SK-N-SH (cell line): Measurements from ENCODE around the gene TAS2R19. TPM values are rescaled to one million over a fixed set of nuclear protein-coding genes. Genes with fewer than 3 reads are reported as not detected.
"Not testable (repeated sequence)": the region's sequence is repeated elsewhere in the genome, so short reads cannot be mapped to it uniquely, and the experiment has no call there.

Experiments
- CTCF ChIA-PET: fragments of 300-600, 350-600 bp; formaldehyde crosslinking; extraction: SDS; loops from one replicate; lab custom pipeline; 2021; lab: Yijun Ruan, JAX
- POLR2A ChIA-PET: fragments of 350-600 bp; sonication (Branson Sonifier 250); formaldehyde crosslinking; extraction: SDS; loops from one replicate; lab custom pipeline; 2020; ENCODE audit warnings: antibody characterized with exemption, inconsistent platforms; lab: Yijun Ruan, JAX
- DNase-seq: peaks from one replicate; pipeline ENCODE4 v3.0.0; 2012
- H2AFZ ChIP-seq: fragments of 200-600 bp; sonication (generic); 2 replicates; pipeline ENCODE4 v1.8.1; 2016; ENCODE audit warnings: antibody characterized with exemption, mild to moderate bottlenecking, low read depth
- H3F3A ChIP-seq: fragments of 200-600 bp; sonication (generic); replicated peaks from 2 replicates; pipeline ENCODE3; 2016; ENCODE audit warnings: antibody characterized with exemption, mild to moderate bottlenecking; ENCODE audit not compliant: insufficient read depth
- H3K27ac ChIP-seq, 2 experiments: fragments of 200-500 bp in 1 of 2; fragments of 200-600 bp in 1 of 2; sonication (Bioruptor generic) in 1 of 2; sonication (generic), shearing (Covaris generic) in 1 of 2; 2 replicates each; pipeline versions ENCODE4 v1.5.1 to v1.6.1; 2014 to 2016; ENCODE audit warnings: low read depth in 2 of 2, inconsistent platforms in 1 of 2, low read length in 1 of 2, mild to moderate bottlenecking in 1 of 2, mixed read lengths in 1 of 2
- H3K27me3 ChIP-seq: fragments of 200-600 bp; sonication (generic), shearing (Covaris generic); 2 replicates; pipeline ENCODE4 v1.6.1; 2016; ENCODE audit warnings: mixed run types; ENCODE audit not compliant: insufficient read depth
- H3K36me3 ChIP-seq, 2 experiments: fragments of 200-500 bp in 1 of 2; fragments of 200-600 bp in 1 of 2; sonication (Bioruptor generic) in 1 of 2; sonication (generic) in 1 of 2; replicated peaks in 1 of 2; 2 replicates each; pipeline versions ENCODE3 to v1.5.1; 2014 to 2016; ENCODE audit warnings: low read length in 1 of 2, mild to moderate bottlenecking in 1 of 2; ENCODE audit not compliant: insufficient read depth in 2 of 2, control insufficient read depth in 1 of 2
- H3K4me1 ChIP-seq, 2 experiments: fragments of 200-500 bp in 1 of 2; fragments of 200-600 bp in 1 of 2; sonication (Bioruptor generic) in 1 of 2; sonication (generic), shearing (Covaris generic) in 1 of 2; 2 replicates each; pipeline versions ENCODE4 v1.5.1 to v1.6.1; 2014 to 2016; ENCODE audit warnings: low read depth in 1 of 2, low read length in 1 of 2, mixed run types in 1 of 2; ENCODE audit not compliant: insufficient read depth in 2 of 2, control insufficient read depth in 1 of 2
- H3K4me2 ChIP-seq: fragments of 200-600 bp; sonication (generic), shearing (Covaris generic); 2 replicates; pipeline ENCODE4 v1.6.1; 2017; ENCODE audit warnings: mixed run types
- H3K4me3 ChIP-seq, 2 experiments: fragments of 200-500 bp in 1 of 2; fragments of 200-600 bp in 1 of 2; sonication (Bioruptor generic) in 1 of 2; sonication (generic), shearing (Covaris generic) in 1 of 2; 2 replicates each; pipeline versions ENCODE4 v1.5.1 to v1.8.1; 2014 to 2016; ENCODE audit warnings: low read depth in 2 of 2, inconsistent platforms in 1 of 2, low read length in 1 of 2, mild to moderate bottlenecking in 1 of 2, mixed read lengths in 1 of 2, moderate library complexity in 1 of 2
- H3K79me2 ChIP-seq: fragments of 200-600 bp; sonication (generic); 2 replicates; pipeline ENCODE4 v1.8.1; 2017; ENCODE audit warnings: mild to moderate bottlenecking; ENCODE audit not compliant: insufficient read depth
- H3K9ac ChIP-seq: fragments of 200-600 bp; sonication (generic); 2 replicates; pipeline ENCODE4 v1.6.1; 2017; ENCODE audit warnings: mixed run types
- H3K9me2 ChIP-seq: fragments of 200-600 bp; sonication (generic); 2 replicates; pipeline ENCODE4 v1.6.1; 2017; ENCODE audit warnings: mixed run types
- H3K9me3 ChIP-seq: fragments of 200-600 bp; sonication (generic); 2 replicates; pipeline ENCODE4 v1.6.1; 2017; ENCODE audit warnings: mixed run types, mild to moderate bottlenecking, moderate library complexity
- H4K20me1 ChIP-seq: fragments of 200-600 bp; sonication (generic); 2 replicates; pipeline ENCODE4 v1.6.1; 2017; ENCODE audit warnings: mild to moderate bottlenecking, mixed run types; ENCODE audit not compliant: insufficient read depth
- EZH2phosphoT487 ChIP-seq: fragments of 200-600 bp; sonication (generic); IDR thresholded peaks from 2 replicates; pipeline ENCODE4 v1.6.1; 2017; ENCODE audit warnings: low read depth, mixed run types, mild to moderate bottlenecking, antibody characterized with exemption, moderate library complexity, borderline replicate concordance
- FOXJ3 ChIP-seq: sonication (generic); formaldehyde crosslinking; IDR thresholded peaks from 2 replicates; pipeline ENCODE4 v1.5.1; 2020; ENCODE audit warnings: mild to moderate bottlenecking, missing genetic modification reagents
- GABPA ChIP-seq: IDR thresholded peaks from 2 replicates; pipeline ENCODE4 v1.4.0; 2012; ENCODE audit warnings: low read depth, mild to moderate bottlenecking
- JUND ChIP-seq: IDR thresholded peaks from 2 replicates; pipeline ENCODE4 v1.4.0; 2012
- NFIC ChIP-seq: IDR thresholded peaks from 2 replicates; pipeline ENCODE4 v1.4.0; 2012; ENCODE audit warnings: borderline replicate concordance
- POLR2AphosphoS5 ChIP-seq: IDR thresholded peaks from 2 replicates; pipeline ENCODE4 v1.6.1; 2012; ENCODE audit warnings: low read depth, low read length
- SIN3A ChIP-seq: IDR thresholded peaks from 2 replicates; pipeline ENCODE4 v1.6.1; 2012; ENCODE audit warnings: low read depth, mild to moderate bottlenecking, low read length, moderate library complexity, borderline replicate concordance
- TEAD4 ChIP-seq: IDR thresholded peaks from 2 replicates; pipeline ENCODE4 v1.4.0; 2012; ENCODE audit warnings: mild to moderate bottlenecking, borderline replicate concordance; ENCODE audit not compliant: insufficient read depth
- WGBS: methylation state at CpG from one replicate; pipeline ENCODE4 v1.1.6; 2017; ENCODE audit warnings: low lambda C conversion rate; 5-methylcytosine and 5-hydroxymethylcytosine counted together
- polyA plus RNA-seq, 3 experiments: library from polyadenylated mRNA; depleted of rRNA; stranded (reverse); fragments of >200 nt; gene quantifications; 2 replicates each; pipeline ENCODE4 v1.2.3, GENCODE V29; 2012
- TF ChIP-seq, protein P1 (sequence below): fragments of 200-600 bp; sonication (generic); IDR thresholded peaks from 2 replicates; pipeline ENCODE4 v1.6.1; 2017; ENCODE audit warnings: antibody characterized with exemption, mild to moderate bottlenecking, moderate library complexity
- TF ChIP-seq, protein P2 (sequence below): IDR thresholded peaks from 2 replicates; pipeline ENCODE4; 2012
- TF ChIP-seq, protein P3 (sequence below): IDR thresholded peaks from 2 replicates; pipeline ENCODE4 v1.4.0; 2012; ENCODE audit warnings: low read depth
- TF ChIP-seq, protein P4 (sequence below): IDR thresholded peaks from 2 replicates; pipeline ENCODE4 v1.6.1; 2012; ENCODE audit warnings: mild to moderate bottlenecking, low read depth, low read length, moderate library complexity

TAS2R19 gene
- polyA plus RNA-seq, 1 of the 3 experiments (the other 2 are of a cell fraction), result 0.15 TPM

DNA sequence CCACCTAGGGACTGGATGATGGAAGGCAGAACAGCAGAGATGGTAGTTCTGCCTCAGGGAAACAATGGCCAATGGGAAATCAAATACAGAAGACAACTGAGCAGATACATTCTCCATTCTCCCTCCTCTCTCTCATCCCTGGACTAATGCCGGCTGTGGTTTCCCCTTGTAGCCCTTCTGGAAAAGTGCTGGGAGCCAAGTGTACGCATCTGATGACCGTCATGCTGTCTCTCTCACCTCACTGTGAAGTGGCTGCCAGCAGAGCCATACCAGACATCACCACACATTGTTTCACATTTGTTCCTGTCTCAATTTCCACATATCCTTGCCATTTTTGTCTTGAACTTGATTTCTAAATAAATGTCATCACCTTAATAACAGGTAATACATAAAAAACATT is 36.6 kb upstream of the TAS2R19 start:
- peaks cover 0 to 7% of the 10 kb centered on the region in 2 experiments for H3K36me3 ChIP-seq
- no peak overlapping the region for H3K27ac ChIP-seq
- POLR2A ChIA-PET, result no interaction called here
- TF ChIP-seq, protein P1, sequence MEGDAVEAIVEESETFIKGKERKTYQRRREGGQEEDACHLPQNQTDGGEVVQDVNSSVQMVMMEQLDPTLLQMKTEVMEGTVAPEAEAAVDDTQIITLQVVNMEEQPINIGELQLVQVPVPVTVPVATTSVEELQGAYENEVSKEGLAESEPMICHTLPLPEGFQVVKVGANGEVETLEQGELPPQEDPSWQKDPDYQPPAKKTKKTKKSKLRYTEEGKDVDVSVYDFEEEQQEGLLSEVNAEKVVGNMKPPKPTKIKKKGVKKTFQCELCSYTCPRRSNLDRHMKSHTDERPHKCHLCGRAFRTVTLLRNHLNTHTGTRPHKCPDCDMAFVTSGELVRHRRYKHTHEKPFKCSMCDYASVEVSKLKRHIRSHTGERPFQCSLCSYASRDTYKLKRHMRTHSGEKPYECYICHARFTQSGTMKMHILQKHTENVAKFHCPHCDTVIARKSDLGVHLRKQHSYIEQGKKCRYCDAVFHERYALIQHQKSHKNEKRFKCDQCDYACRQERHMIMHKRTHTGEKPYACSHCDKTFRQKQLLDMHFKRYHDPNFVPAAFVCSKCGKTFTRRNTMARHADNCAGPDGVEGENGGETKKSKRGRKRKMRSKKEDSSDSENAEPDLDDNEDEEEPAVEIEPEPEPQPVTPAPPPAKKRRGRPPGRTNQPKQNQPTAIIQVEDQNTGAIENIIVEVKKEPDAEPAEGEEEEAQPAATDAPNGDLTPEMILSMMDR, result no peak
- TF ChIP-seq FOXJ3 (CRISPR knock-in tag) (no peak), NFIC (no peak), SIN3A (no peak), EZH2phosphoT487 (no peak), GABPA (no peak)
- TF ChIP-seq, protein P2, sequence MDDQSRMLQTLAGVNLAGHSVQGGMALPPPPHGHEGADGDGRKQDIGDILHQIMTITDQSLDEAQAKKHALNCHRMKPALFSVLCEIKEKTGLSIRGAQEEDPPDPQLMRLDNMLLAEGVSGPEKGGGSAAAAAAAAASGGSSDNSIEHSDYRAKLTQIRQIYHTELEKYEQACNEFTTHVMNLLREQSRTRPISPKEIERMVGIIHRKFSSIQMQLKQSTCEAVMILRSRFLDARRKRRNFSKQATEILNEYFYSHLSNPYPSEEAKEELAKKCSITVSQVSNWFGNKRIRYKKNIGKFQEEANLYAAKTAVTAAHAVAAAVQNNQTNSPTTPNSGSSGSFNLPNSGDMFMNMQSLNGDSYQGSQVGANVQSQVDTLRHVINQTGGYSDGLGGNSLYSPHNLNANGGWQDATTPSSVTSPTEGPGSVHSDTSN, result no peak
- H3K4me2 ChIP-seq, result no peak overlapping the region
- no peak overlapping the region for H3K4me3 ChIP-seq
- WGBS, result 97% methylated on average over 3 of the region's 3 CpGs
- H2AFZ ChIP-seq, result no peak overlapping the region
- peaks cover 11% of the 10 kb centered on the region; the same call in 1 of the 2 replicates for H4K20me1 ChIP-seq
- H3K27me3 ChIP-seq, result no peaks in the 10 kb centered on the region
- no peak overlapping the region for H3K9ac ChIP-seq
- no peaks in the 10 kb centered on the region for H3K9me2 ChIP-seq
- DNase-seq, result no peak
- peaks cover 0 to 6% of the 10 kb centered on the region in 2 experiments; a peak in 2 of 4 replicates for H3K4me1 ChIP-seq
- CTCF ChIA-PET, result no interaction called here
- H3F3A ChIP-seq, result no peaks in the 10 kb centered on the region
- H3K9me3 ChIP-seq, result no peaks in the 10 kb centered on the region
- H3K79me2 ChIP-seq, result peaks cover 53% of the 10 kb centered on the region

DNA sequence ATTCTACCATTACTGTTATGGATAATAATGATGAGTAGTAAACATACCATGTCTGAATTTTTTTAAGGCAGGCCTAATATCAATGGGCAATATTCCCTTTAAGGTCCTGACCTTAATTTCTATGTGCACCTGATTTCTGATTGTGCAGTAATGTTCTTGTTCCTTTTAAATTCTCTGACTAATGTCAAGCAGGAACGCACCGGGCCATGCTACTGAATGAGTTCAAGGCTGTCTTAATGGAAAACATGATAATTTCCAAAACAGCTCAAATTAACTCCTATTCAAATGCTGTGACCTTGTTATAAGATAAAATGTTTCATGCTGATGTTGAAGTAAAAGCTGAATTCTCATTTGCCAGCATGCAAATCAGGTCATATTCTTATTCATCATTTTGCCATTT is 32.9 kb upstream of the TAS2R19 start:
- Histone ChIP-seq H3K9me3 (no peaks in the 10 kb centered on the region; the same call in 1 of the 2 replicates), H2AFZ (no peak overlapping the region), H3K4me1 (peaks cover 0 to 6% of the 10 kb centered on the region in 2 experiments; a peak in 2 of 4 replicates), H3K79me2 (peaks cover 52% of the 10 kb centered on the region), H3K36me3 (peaks cover 5 to 18% of the 10 kb centered on the region in 2 experiments), H3K27me3 (no peaks in the 10 kb centered on the region), H3K4me3 (no peak overlapping the region), H3K27ac (no peak overlapping the region), H4K20me1 (0 out of 2 replicates have a peak, but pooled peaks cover 3% of the 10 kb centered on the region), H3K9me2 (no peaks in the 10 kb centered on the region), H3F3A (no peaks in the 10 kb centered on the region), H3K9ac (no peak overlapping the region), H3K4me2 (no peak overlapping the region)
- TF ChIP-seq, protein P3, sequence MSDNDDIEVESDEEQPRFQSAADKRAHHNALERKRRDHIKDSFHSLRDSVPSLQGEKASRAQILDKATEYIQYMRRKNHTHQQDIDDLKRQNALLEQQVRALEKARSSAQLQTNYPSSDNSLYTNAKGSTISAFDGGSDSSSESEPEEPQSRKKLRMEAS, result no peak
- no peak for TF ChIP-seq POLR2AphosphoS5
- no peak for TF ChIP-seq JUND
- TF ChIP-seq TEAD4, result no peak
- TF ChIP-seq GABPA, result no peak
- TF ChIP-seq, protein P4, sequence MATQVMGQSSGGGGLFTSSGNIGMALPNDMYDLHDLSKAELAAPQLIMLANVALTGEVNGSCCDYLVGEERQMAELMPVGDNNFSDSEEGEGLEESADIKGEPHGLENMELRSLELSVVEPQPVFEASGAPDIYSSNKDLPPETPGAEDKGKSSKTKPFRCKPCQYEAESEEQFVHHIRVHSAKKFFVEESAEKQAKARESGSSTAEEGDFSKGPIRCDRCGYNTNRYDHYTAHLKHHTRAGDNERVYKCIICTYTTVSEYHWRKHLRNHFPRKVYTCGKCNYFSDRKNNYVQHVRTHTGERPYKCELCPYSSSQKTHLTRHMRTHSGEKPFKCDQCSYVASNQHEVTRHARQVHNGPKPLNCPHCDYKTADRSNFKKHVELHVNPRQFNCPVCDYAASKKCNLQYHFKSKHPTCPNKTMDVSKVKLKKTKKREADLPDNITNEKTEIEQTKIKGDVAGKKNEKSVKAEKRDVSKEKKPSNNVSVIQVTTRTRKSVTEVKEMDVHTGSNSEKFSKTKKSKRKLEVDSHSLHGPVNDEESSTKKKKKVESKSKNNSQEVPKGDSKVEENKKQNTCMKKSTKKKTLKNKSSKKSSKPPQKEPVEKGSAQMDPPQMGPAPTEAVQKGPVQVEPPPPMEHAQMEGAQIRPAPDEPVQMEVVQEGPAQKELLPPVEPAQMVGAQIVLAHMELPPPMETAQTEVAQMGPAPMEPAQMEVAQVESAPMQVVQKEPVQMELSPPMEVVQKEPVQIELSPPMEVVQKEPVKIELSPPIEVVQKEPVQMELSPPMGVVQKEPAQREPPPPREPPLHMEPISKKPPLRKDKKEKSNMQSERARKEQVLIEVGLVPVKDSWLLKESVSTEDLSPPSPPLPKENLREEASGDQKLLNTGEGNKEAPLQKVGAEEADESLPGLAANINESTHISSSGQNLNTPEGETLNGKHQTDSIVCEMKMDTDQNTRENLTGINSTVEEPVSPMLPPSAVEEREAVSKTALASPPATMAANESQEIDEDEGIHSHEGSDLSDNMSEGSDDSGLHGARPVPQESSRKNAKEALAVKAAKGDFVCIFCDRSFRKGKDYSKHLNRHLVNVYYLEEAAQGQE, result no peak
- CTCF ChIA-PET, result no interaction called here
- WGBS, result 98% methylated on average over 2 of the region's 2 CpGs
- POLR2A ChIA-PET, result no interaction called here
- DNase-seq, result no peak

DNA sequence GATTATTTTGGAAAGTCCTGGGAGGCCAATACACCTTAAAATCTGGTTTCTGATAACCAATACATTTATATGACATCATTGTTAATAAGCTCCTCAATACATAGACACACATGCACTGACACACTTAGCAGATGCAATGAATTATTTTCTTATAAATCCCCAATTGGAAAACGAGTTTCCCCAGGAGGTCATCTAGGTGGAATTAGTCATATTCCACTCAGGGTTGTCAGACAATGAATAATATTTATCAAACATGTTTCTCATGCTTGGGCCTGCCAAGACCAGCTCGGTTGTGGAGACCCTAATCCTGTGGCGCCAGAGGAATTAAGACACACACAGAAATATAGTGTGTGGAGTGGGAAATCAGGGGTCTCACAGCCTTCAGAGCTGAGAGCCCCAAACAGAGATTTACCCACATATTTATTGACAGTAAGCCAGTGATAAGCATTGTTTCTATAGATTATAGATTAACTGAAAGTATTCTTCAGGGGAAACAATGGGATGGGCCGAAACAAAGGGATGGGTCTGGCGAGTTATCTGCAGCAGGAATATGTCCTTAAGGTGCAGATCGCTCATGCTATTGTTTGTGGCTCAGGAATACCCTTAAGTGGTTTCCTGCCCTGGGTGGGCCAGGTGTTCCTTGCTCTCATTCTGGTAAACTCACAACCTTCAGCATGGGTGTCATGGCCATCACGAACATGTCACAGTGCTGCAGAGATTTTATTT is 27.5 kb upstream of the TAS2R19 start:
- H3K9ac ChIP-seq, CTCF ChIA-PET, H3F3A ChIP-seq, H3K9me2 ChIP-seq, H3K4me1 ChIP-seq, H3K4me3 ChIP-seq, H2AFZ ChIP-seq, H3K27me3 ChIP-seq, DNase-seq, H3K9me3 ChIP-seq, H4K20me1 ChIP-seq, H3K27ac ChIP-seq, POLR2A ChIA-PET, H3K4me2 ChIP-seq: not testable (repeated sequence)
- WGBS, result 99% methylated on average over 7 of the region's 7 CpGs
- peaks cover 23 to 34% of the 10 kb centered on the region in 2 experiments for H3K36me3 ChIP-seq
- H3K79me2 ChIP-seq, result peaks cover 40% of the 10 kb centered on the region
